ENCODE results near the gene GLP2R. TPM values are rescaled to one million over a fixed set of nuclear protein-coding genes. Genes with fewer than 3 reads are reported as not detected.

The GLP2R gene
- total RNA-seq, 1 donor from 2014 or later: not detected

DNA sequence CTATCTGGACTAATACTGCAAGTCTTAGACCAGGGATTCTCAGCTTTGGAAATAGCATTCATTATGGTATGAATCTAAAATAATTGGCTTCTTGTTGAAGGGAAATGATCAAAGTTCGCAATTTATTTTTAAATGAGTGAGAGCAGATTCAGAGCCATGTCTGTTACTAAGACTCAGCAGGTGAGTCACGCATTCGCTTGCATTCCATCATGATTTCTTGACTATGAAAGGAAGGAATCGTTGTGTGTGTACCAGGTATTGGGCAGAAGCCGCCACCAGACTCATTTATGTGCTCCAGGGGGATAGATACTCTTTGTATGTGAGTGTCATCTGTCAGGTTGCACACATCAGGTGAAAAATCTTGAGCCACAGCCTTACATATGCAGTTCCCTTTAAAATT is 14.6 kb upstream of the GLP2R start:
- no peak for DNase-seq
- Mint-ChIP-seq H3K4me1 (ENCODE audit: low read depth, unreplicated experiment) (no peaks in the 10 kb centered on the region), H3K27me3 (ENCODE audit: unreplicated experiment) (peaks cover 2% of the 10 kb centered on the region), H3K9me3 (ENCODE audit: unreplicated experiment) (peaks cover 2% of the 10 kb centered on the region), H3K27ac (ENCODE audit: unreplicated experiment) (no peak overlapping the region), H3K36me3 (ENCODE audit: unreplicated experiment) (no peaks in the 10 kb centered on the region), H3K4me3 (ENCODE audit: unreplicated experiment) (no peak overlapping the region)
- TF ChIP-seq, protein P1, sequence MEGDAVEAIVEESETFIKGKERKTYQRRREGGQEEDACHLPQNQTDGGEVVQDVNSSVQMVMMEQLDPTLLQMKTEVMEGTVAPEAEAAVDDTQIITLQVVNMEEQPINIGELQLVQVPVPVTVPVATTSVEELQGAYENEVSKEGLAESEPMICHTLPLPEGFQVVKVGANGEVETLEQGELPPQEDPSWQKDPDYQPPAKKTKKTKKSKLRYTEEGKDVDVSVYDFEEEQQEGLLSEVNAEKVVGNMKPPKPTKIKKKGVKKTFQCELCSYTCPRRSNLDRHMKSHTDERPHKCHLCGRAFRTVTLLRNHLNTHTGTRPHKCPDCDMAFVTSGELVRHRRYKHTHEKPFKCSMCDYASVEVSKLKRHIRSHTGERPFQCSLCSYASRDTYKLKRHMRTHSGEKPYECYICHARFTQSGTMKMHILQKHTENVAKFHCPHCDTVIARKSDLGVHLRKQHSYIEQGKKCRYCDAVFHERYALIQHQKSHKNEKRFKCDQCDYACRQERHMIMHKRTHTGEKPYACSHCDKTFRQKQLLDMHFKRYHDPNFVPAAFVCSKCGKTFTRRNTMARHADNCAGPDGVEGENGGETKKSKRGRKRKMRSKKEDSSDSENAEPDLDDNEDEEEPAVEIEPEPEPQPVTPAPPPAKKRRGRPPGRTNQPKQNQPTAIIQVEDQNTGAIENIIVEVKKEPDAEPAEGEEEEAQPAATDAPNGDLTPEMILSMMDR (IDR thresholded peaks at IDR 0.05; ENCODE audit: partially characterized antibody, unreplicated experiment): no peak

DNA sequence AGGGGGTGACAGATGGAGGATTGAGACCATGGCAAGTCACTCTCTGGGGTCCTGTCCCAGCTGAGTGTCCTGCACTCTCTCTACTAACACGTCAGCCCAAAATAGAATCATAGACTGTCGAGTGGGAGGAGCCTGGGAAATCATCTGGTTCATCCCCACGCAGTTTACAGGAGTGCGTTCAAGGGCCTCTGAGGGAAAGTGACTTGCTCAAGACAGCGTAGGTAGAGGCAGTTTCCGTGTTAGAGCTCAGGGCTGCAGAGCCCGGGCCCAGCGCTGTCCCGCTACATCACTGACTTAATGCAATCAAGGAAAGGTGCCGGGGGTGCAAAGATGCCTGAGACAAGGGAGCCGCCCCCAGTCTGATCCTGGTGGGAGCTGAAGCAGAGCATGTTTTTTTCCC is 14.2 kb upstream of the GLP2R start:
- H3K27me3 Mint-ChIP-seq (ENCODE audit: unreplicated experiment): peaks cover 4% of the 10 kb centered on the region
- TF ChIP-seq, protein P1 (IDR thresholded peaks at IDR 0.05; ENCODE audit: partially characterized antibody, unreplicated experiment): no peak
- H3K9me3 Mint-ChIP-seq (ENCODE audit: unreplicated experiment): peaks cover 2% of the 10 kb centered on the region
- H3K4me1 Mint-ChIP-seq (ENCODE audit: low read depth, unreplicated experiment): no peaks in the 10 kb centered on the region
- DNase-seq: no peak
- H3K4me3 Mint-ChIP-seq (ENCODE audit: unreplicated experiment): no peak overlapping the region
- no peaks in the 10 kb centered on the region for H3K36me3 Mint-ChIP-seq (ENCODE audit: unreplicated experiment)
- H3K27ac Mint-ChIP-seq (ENCODE audit: unreplicated experiment): no peak overlapping the region

DNA sequence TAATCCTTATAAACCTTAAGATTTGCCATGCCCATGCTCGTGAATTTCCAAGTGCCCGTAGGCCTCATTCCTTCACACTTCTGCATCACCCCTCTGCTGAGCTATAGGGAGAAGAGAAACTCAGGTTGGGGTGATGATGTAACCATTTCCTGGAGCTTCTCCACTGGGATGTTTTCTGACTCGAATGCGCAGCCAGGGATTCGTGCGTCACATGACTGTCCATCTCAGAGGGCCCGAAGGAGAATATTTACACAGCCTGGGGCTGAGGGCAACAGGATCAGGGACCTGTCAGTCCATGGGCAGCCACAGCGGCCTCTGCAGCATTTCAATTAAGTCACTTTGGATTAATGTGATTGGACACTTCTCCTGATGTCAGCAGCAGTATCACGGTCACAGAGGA is 12.6 kb upstream of the GLP2R start:
- H3K36me3 Mint-ChIP-seq (ENCODE audit: unreplicated experiment): no peaks in the 10 kb centered on the region
- H3K4me3 Mint-ChIP-seq (ENCODE audit: unreplicated experiment): no peak overlapping the region
- TF ChIP-seq, protein P1 (IDR thresholded peaks at IDR 0.05; ENCODE audit: partially characterized antibody, unreplicated experiment): no peak
- peaks cover 9% of the 10 kb centered on the region for H3K27me3 Mint-ChIP-seq (ENCODE audit: unreplicated experiment)
- no peaks in the 10 kb centered on the region for H3K4me1 Mint-ChIP-seq (ENCODE audit: low read depth, unreplicated experiment)
- peaks cover 6% of the 10 kb centered on the region for H3K9me3 Mint-ChIP-seq (ENCODE audit: unreplicated experiment)
- no peak for DNase-seq
- H3K27ac Mint-ChIP-seq (ENCODE audit: unreplicated experiment): no peak overlapping the region

GRCh38 chr17:9814337-9814945 is 11.3 kb upstream of the GLP2R start:
- Mint-ChIP-seq H3K27ac (ENCODE audit: unreplicated experiment) (no peak overlapping the region), H3K27me3 (ENCODE audit: unreplicated experiment) (peaks cover 9% of the 10 kb centered on the region), H3K4me1 (ENCODE audit: low read depth, unreplicated experiment) (no peaks in the 10 kb centered on the region), H3K36me3 (ENCODE audit: unreplicated experiment) (no peaks in the 10 kb centered on the region), H3K9me3 (ENCODE audit: unreplicated experiment) (peaks cover 6% of the 10 kb centered on the region), H3K4me3 (ENCODE audit: unreplicated experiment) (no peak overlapping the region)
- TF ChIP-seq, protein P1 (IDR thresholded peaks at IDR 0.05; ENCODE audit: partially characterized antibody, unreplicated experiment): no peak
- DNase-seq: no peak

DNA sequence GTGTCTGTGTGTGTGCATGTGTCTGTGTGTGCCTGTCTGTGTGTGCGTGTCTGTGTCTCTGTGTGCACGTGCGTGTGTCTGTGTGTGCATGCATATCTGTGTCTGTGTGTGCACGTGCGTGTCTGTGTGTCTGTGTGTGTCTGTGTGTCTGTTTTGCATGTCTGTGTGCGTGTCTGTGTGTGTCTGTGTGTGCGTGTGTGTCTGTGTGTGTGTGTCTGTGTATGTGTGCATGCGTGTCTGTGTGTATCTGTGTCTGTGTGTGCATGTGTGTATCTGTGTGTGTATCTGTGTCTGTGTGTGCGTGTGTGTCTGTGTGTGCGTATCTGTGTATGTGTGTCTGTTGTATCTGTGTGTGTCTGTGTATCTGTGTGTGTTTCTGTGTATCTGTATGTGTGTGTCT is 9.3 kb upstream of the GLP2R start:
- DNase-seq: no peak
- peaks cover 7% of the 10 kb centered on the region for H3K27me3 Mint-ChIP-seq (ENCODE audit: unreplicated experiment)
- TF ChIP-seq, protein P1 (IDR thresholded peaks at IDR 0.05; ENCODE audit: partially characterized antibody, unreplicated experiment): no peak
- no peaks in the 10 kb centered on the region for H3K4me1 Mint-ChIP-seq (ENCODE audit: low read depth, unreplicated experiment)
- H3K36me3 Mint-ChIP-seq (ENCODE audit: unreplicated experiment): no peaks in the 10 kb centered on the region
- H3K4me3 Mint-ChIP-seq (ENCODE audit: unreplicated experiment): no peak overlapping the region
- H3K27ac Mint-ChIP-seq (ENCODE audit: unreplicated experiment): no peak overlapping the region
- peaks cover 4% of the 10 kb centered on the region for H3K9me3 Mint-ChIP-seq (ENCODE audit: unreplicated experiment)
